ENCODE data around the gene OR11A1.

The OR11A1 gene

GRCh38 chr6:29456971-29457370, at the start of gene OR11A1, which contains the start of gene OR2H1:
TSS of gene OR11A1 (minus strand) at chr6:29457071. CDS start at chr6:29427641, 29,430 bp downstream.
TSS of gene OR2H1 (plus strand) at chr6:29457155. CDS start at chr6:29461770, 4,615 bp downstream.
- Histone ChIP-seq H3K4me3 (ENCODE audit: low read length in 2 of 2) (no peak within 1 kb of the TSS), H3K4me1 (ENCODE audit: control insufficient read depth, insufficient read depth, low read length) (no peaks in the 10 kb centered on the region), H3K9ac (ENCODE audit: low read length in 2 of 2) (no peak within 1 kb of the TSS), H3K36me3 (ENCODE audit: control insufficient read depth in 2 of 2, insufficient read depth in 2 of 2, low read length in 2 of 2) (no peaks in the 10 kb centered on the region), H3K9me3 (ENCODE audit: control insufficient read depth in 2 of 2, low read length in 2 of 2) (no peaks in the 10 kb centered on the region), H3K27ac (ENCODE audit: low read length) (no peak within 1 kb of the TSS), H3K27me3 (ENCODE audit: control insufficient read depth in 1 of 2, insufficient read depth in 2 of 2, low read length in 2 of 2) (peaks cover 0 to 2% of the 10 kb centered on the region in 2 donors)

- Histone ChIP-seq H3K27ac (ENCODE audit: low read length) (no peak overlapping the region), H3K4me1 (ENCODE audit: control insufficient read depth, insufficient read depth, low read length) (no peaks in the 10 kb centered on the region), H3K9ac (ENCODE audit: low read length in 2 of 2) (no peak overlapping the region), H3K36me3 (ENCODE audit: control insufficient read depth in 2 of 2, insufficient read depth in 2 of 2, low read length in 2 of 2) (no peaks in the 10 kb centered on the region), H3K4me3 (ENCODE audit: low read length in 2 of 2) (no peak overlapping the region), H3K27me3 (ENCODE audit: control insufficient read depth in 1 of 2, insufficient read depth in 2 of 2, low read length in 2 of 2) (peaks cover 0 to 2% of the 10 kb centered on the region in 2 donors), H3K9me3 (ENCODE audit: control insufficient read depth in 2 of 2, low read length in 2 of 2) (no peaks in the 10 kb centered on the region)
These were observed 49.7 kb upstream of the OR11A1 start for GRCh38 chr6:29506446-29507067.

GRCh38 chr6:29505808-29506207, 48.9 kb upstream of the OR11A1 start:
- H3K27ac ChIP-seq (ENCODE audit: low read length) = no peak overlapping the region
- H3K9ac ChIP-seq (ENCODE audit: low read length in 2 of 2) = no peak overlapping the region
- H3K36me3 ChIP-seq (ENCODE audit: control insufficient read depth in 2 of 2, insufficient read depth in 2 of 2, low read length in 2 of 2) = no peaks in the 10 kb centered on the region
- peaks cover 0 to 5% of the 10 kb centered on the region in 2 donors for H3K27me3 ChIP-seq (ENCODE audit: control insufficient read depth in 1 of 2, insufficient read depth in 2 of 2, low read length in 2 of 2)
- no peak overlapping the region for H3K4me3 ChIP-seq (ENCODE audit: low read length in 2 of 2)
- no peaks in the 10 kb centered on the region for H3K9me3 ChIP-seq (ENCODE audit: control insufficient read depth in 2 of 2, low read length in 2 of 2)
- H3K4me1 ChIP-seq (ENCODE audit: control insufficient read depth, insufficient read depth, low read length) = no peaks in the 10 kb centered on the region

- Histone ChIP-seq H3K9ac (ENCODE audit: low read length in 2 of 2) (no peak overlapping the region), H3K4me1 (ENCODE audit: control insufficient read depth, insufficient read depth, low read length) (no peaks in the 10 kb centered on the region), H3K36me3 (ENCODE audit: control insufficient read depth in 2 of 2, insufficient read depth in 2 of 2, low read length in 2 of 2) (no peaks in the 10 kb centered on the region), H3K27ac (ENCODE audit: low read length) (no peak overlapping the region), H3K27me3 (ENCODE audit: control insufficient read depth in 1 of 2, insufficient read depth in 2 of 2, low read length in 2 of 2) (peaks cover 0 to 7% of the 10 kb centered on the region in 2 donors), H3K9me3 (ENCODE audit: control insufficient read depth in 2 of 2, low read length in 2 of 2) (no peaks in the 10 kb centered on the region), H3K4me3 (ENCODE audit: low read length in 2 of 2) (no peak overlapping the region)
These were observed 48.1 kb upstream of the OR11A1 start for GRCh38 chr6:29504961-29505360.

GRCh38 chr6:29502597-29502996, 45.7 kb upstream of the OR11A1 start:
- Histone ChIP-seq H3K9ac (ENCODE audit: low read length in 2 of 2) (no peak overlapping the region), H3K27ac (ENCODE audit: low read length) (no peak overlapping the region), H3K9me3 (ENCODE audit: control insufficient read depth in 2 of 2, low read length in 2 of 2) (no peaks in the 10 kb centered on the region), H3K27me3 (ENCODE audit: control insufficient read depth in 1 of 2, insufficient read depth in 2 of 2, low read length in 2 of 2) (peaks cover 0 to 5% of the 10 kb centered on the region in 2 donors), H3K4me1 (ENCODE audit: control insufficient read depth, insufficient read depth, low read length) (no peaks in the 10 kb centered on the region), H3K36me3 (ENCODE audit: control insufficient read depth in 2 of 2, insufficient read depth in 2 of 2, low read length in 2 of 2) (no peaks in the 10 kb centered on the region), H3K4me3 (ENCODE audit: low read length in 2 of 2) (no peak overlapping the region)

GRCh38 chr6:29502181-29502580, 45.3 kb upstream of the OR11A1 start:
- no peak overlapping the region for H3K27ac ChIP-seq (ENCODE audit: low read length)
- no peak overlapping the region for H3K4me3 ChIP-seq (ENCODE audit: low read length in 2 of 2)
- no peak overlapping the region for H3K9ac ChIP-seq (ENCODE audit: low read length in 2 of 2)
- H3K27me3 ChIP-seq (ENCODE audit: control insufficient read depth in 1 of 2, insufficient read depth in 2 of 2, low read length in 2 of 2) = peaks cover 0 to 5% of the 10 kb centered on the region in 2 donors
- H3K9me3 ChIP-seq (ENCODE audit: control insufficient read depth in 2 of 2, low read length in 2 of 2) = no peaks in the 10 kb centered on the region
- no peaks in the 10 kb centered on the region for H3K36me3 ChIP-seq (ENCODE audit: control insufficient read depth in 2 of 2, insufficient read depth in 2 of 2, low read length in 2 of 2)
- H3K4me1 ChIP-seq (ENCODE audit: control insufficient read depth, insufficient read depth, low read length) = no peaks in the 10 kb centered on the region

GRCh38 chr6:29501106-29501505, 44.2 kb upstream of the OR11A1 start:
- peaks cover 0 to 5% of the 10 kb centered on the region in 2 donors for H3K27me3 ChIP-seq (ENCODE audit: control insufficient read depth in 1 of 2, insufficient read depth in 2 of 2, low read length in 2 of 2)
- no peaks in the 10 kb centered on the region for H3K4me1 ChIP-seq (ENCODE audit: control insufficient read depth, insufficient read depth, low read length)
- no peak overlapping the region for H3K9ac ChIP-seq (ENCODE audit: low read length in 2 of 2)
- H3K9me3 ChIP-seq (ENCODE audit: control insufficient read depth in 2 of 2, low read length in 2 of 2) = no peaks in the 10 kb centered on the region
- H3K36me3 ChIP-seq (ENCODE audit: control insufficient read depth in 2 of 2, insufficient read depth in 2 of 2, low read length in 2 of 2) = no peaks in the 10 kb centered on the region
- no peak overlapping the region for H3K4me3 ChIP-seq (ENCODE audit: low read length in 2 of 2)
- H3K27ac ChIP-seq (ENCODE audit: low read length) = no peak overlapping the region

- Histone ChIP-seq H3K4me1 (ENCODE audit: control insufficient read depth, insufficient read depth, low read length) (no peaks in the 10 kb centered on the region), H3K4me3 (ENCODE audit: low read length in 2 of 2) (no peak overlapping the region), H3K27ac (ENCODE audit: low read length) (no peak overlapping the region), H3K36me3 (ENCODE audit: control insufficient read depth in 2 of 2, insufficient read depth in 2 of 2, low read length in 2 of 2) (no peaks in the 10 kb centered on the region), H3K27me3 (ENCODE audit: control insufficient read depth in 1 of 2, insufficient read depth in 2 of 2, low read length in 2 of 2) (peaks cover 0 to 8% of the 10 kb centered on the region in 2 donors), H3K9ac (ENCODE audit: low read length in 2 of 2) (no peak overlapping the region), H3K9me3 (ENCODE audit: control insufficient read depth in 2 of 2, low read length in 2 of 2) (no peaks in the 10 kb centered on the region)
These were observed 43.7 kb upstream of the OR11A1 start for GRCh38 chr6:29500594-29500993.

GRCh38 chr6:29499704-29500103, 42.8 kb upstream of the OR11A1 start:
- H3K9ac ChIP-seq (ENCODE audit: low read length in 2 of 2) = no peak overlapping the region
- H3K4me1 ChIP-seq (ENCODE audit: control insufficient read depth, insufficient read depth, low read length) = no peaks in the 10 kb centered on the region
- H3K9me3 ChIP-seq (ENCODE audit: control insufficient read depth in 2 of 2, low read length in 2 of 2) = no peaks in the 10 kb centered on the region
- H3K4me3 ChIP-seq (ENCODE audit: low read length in 2 of 2) = no peak overlapping the region
- H3K27ac ChIP-seq (ENCODE audit: low read length) = no peak overlapping the region
- peaks cover 0 to 8% of the 10 kb centered on the region in 2 donors for H3K27me3 ChIP-seq (ENCODE audit: control insufficient read depth in 1 of 2, insufficient read depth in 2 of 2, low read length in 2 of 2)
- H3K36me3 ChIP-seq (ENCODE audit: control insufficient read depth in 2 of 2, insufficient read depth in 2 of 2, low read length in 2 of 2) = no peaks in the 10 kb centered on the region

- Histone ChIP-seq H3K27me3 (ENCODE audit: control insufficient read depth in 1 of 2, insufficient read depth in 2 of 2, low read length in 2 of 2) (peaks cover 0 to 8% of the 10 kb centered on the region in 2 donors), H3K27ac (ENCODE audit: low read length) (no peak overlapping the region)
These were observed 40.1 kb upstream of the OR11A1 start for GRCh38 chr6:29496961-29497360.

GRCh38 chr6:29495571-29495970, 38.7 kb upstream of the OR11A1 start:
- Histone ChIP-seq H3K4me1 (ENCODE audit: control insufficient read depth, insufficient read depth, low read length) (no peaks in the 10 kb centered on the region), H3K27me3 (ENCODE audit: control insufficient read depth in 1 of 2, insufficient read depth in 2 of 2, low read length in 2 of 2) (peaks cover 0 to 4% of the 10 kb centered on the region in 2 donors), H3K9me3 (ENCODE audit: control insufficient read depth in 2 of 2, low read length in 2 of 2) (no peaks in the 10 kb centered on the region), H3K9ac (ENCODE audit: low read length in 2 of 2) (no peak overlapping the region), H3K4me3 (ENCODE audit: low read length in 2 of 2) (no peak overlapping the region), H3K36me3 (ENCODE audit: control insufficient read depth in 2 of 2, insufficient read depth in 2 of 2, low read length in 2 of 2) (no peaks in the 10 kb centered on the region), H3K27ac (ENCODE audit: low read length) (no peak overlapping the region)

More at GRCh38 chr6:29496961-29497360, 40.1 kb upstream of the OR11A1 start:
- H3K4me3 ChIP-seq (ENCODE audit: low read length in 2 of 2) = no peak overlapping the region
- no peak overlapping the region for H3K9ac ChIP-seq (ENCODE audit: low read length in 2 of 2)
- H3K9me3 ChIP-seq (ENCODE audit: control insufficient read depth in 2 of 2, low read length in 2 of 2) = no peaks in the 10 kb centered on the region
- H3K36me3 ChIP-seq (ENCODE audit: control insufficient read depth in 2 of 2, insufficient read depth in 2 of 2, low read length in 2 of 2) = no peaks in the 10 kb centered on the region
- H3K4me1 ChIP-seq (ENCODE audit: control insufficient read depth, insufficient read depth, low read length) = no peaks in the 10 kb centered on the region
